Neuron (in vitro differentiated cells): ENCODE data around the gene ETV6.

Source experiments
- H2AFZ ChIP-seq: one replicate; pipeline ENCODE4 v1.6.1; 2013; ENCODE audit warnings: low read depth, mild to moderate bottlenecking, inconsistent platforms, low read length, moderate library complexity
- H3K27me3 ChIP-seq: one replicate; pipeline ENCODE4 v1.6.1; 2013; ENCODE audit warnings: low read length; ENCODE audit not compliant: insufficient read depth
- H3K36me3 ChIP-seq: one replicate; pipeline ENCODE4 v1.6.1; 2013; ENCODE audit warnings: low read length; ENCODE audit not compliant: insufficient read depth
- H3K4me1 ChIP-seq: one replicate; pipeline ENCODE4 v1.6.1; 2013; ENCODE audit warnings: low read length; ENCODE audit not compliant: insufficient read depth
- H3K4me3 ChIP-seq: 2 replicates; pipeline ENCODE4 v1.5.1; 2013; ENCODE audit warnings: mild to moderate bottlenecking, low read length, moderate library complexity
- H3K9me3 ChIP-seq: one replicate; pipeline ENCODE4 v1.6.1; 2013; ENCODE audit warnings: low read length

Gene ETV6

GRCh38 chr12:11663130-11663529 lies 13.7 kb downstream of the ETV6 start:
- Histone ChIP-seq H3K4me1 (peaks cover 3% of the 10 kb centered on the region), H2AFZ (no peak overlapping the region), H3K9me3 (peaks cover 2% of the 10 kb centered on the region), H3K4me3 (no peak overlapping the region), H3K27me3 (no peaks in the 10 kb centered on the region), H3K36me3 (no peaks in the 10 kb centered on the region)

DNA sequence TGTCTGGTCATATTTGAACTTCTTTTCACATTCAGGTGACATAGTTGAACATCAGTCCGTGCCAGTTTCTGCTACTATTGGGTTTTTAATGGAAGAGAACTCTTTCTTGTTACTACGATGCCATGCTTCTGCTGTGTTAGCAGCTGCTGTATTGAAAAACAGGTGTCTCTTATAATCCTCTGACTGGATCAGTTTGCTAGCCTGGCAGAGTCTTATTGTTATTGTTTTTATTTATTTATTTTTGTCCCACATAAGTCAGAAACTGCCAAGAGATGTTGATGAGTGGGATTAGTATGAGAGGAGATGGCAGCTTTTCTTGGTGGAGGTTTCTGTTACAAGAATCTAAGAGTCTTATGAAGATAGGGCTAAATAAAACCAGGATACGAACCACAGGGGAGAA lies 14.6 kb downstream of the ETV6 start:
- H3K36me3 ChIP-seq = no peaks in the 10 kb centered on the region
- no peak overlapping the region for H3K4me3 ChIP-seq
- H3K9me3 ChIP-seq = peaks cover 2% of the 10 kb centered on the region
- no peaks in the 10 kb centered on the region for H3K27me3 ChIP-seq
- H2AFZ ChIP-seq = no peak overlapping the region
- H3K4me1 ChIP-seq = no peaks in the 10 kb centered on the region

- H3K4me3 ChIP-seq = no peak overlapping the region
- no peaks in the 10 kb centered on the region for H3K27me3 ChIP-seq
- H3K4me1 ChIP-seq = no peaks in the 10 kb centered on the region
- peaks cover 2% of the 10 kb centered on the region for H3K9me3 ChIP-seq
- no peak overlapping the region for H2AFZ ChIP-seq
- no peaks in the 10 kb centered on the region for H3K36me3 ChIP-seq
Observed at GRCh38 chr12:11666131-11667050, 16.9 kb downstream of the ETV6 start.

GRCh38 chr12:11667171-11667570 lies 17.7 kb downstream of the ETV6 start:
- Histone ChIP-seq H3K27me3 (no peaks in the 10 kb centered on the region), H2AFZ (no peak overlapping the region), H3K4me3 (no peak overlapping the region), H3K36me3 (no peaks in the 10 kb centered on the region), H3K4me1 (no peaks in the 10 kb centered on the region), H3K9me3 (peaks cover 2% of the 10 kb centered on the region)

DNA sequence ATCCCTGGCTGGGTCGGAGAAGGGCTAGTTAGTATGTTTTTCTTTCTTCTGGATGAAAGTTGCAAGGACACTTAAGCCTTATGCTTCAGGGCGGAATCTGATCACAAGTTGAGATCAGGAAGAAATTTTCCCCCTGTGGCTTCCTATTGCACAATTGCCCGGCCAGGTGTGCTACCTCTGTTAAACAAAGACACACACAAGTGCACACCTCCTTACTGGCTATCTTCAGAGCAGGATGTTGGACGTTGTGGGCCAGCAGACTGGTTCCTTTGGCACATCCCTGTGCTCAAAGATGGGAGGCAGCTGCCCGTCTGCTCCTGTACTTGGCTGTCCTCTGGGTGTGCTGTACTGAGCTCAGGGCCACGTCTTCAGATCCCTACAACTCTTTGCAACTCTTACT lies 19.1 kb downstream of the ETV6 start:
- Histone ChIP-seq H3K4me1 (no peaks in the 10 kb centered on the region), H3K4me3 (no peak overlapping the region), H3K36me3 (no peaks in the 10 kb centered on the region), H2AFZ (no peak overlapping the region), H3K9me3 (peaks cover 2% of the 10 kb centered on the region), H3K27me3 (no peaks in the 10 kb centered on the region)

DNA sequence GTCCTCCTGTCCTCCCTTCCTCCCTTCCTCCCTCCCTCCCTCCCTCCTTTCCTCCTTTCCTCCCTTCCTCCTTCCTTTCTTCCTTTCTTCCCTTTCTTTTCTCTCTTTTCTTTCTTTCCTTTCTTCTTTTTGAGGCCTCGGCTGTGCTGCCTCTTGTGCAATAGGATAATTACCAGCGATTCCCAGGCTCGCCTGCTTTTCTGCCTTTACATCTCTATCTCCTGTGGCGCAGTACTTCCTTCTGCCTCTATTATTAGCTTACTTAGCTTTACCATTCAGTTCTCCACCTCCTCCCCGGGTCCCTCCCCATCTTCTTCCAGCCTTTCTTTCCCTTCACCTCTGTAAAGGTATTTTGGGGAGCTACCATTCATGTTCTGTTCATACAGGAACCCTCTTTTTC lies 19.9 kb downstream of the ETV6 start:
- H3K4me1 ChIP-seq = peaks cover 4% of the 10 kb centered on the region
- no peaks in the 10 kb centered on the region for H3K36me3 ChIP-seq
- no peaks in the 10 kb centered on the region for H3K27me3 ChIP-seq
- H2AFZ ChIP-seq = no peak overlapping the region
- no peak overlapping the region for H3K4me3 ChIP-seq
- H3K9me3 ChIP-seq = peaks cover 2% of the 10 kb centered on the region

DNA sequence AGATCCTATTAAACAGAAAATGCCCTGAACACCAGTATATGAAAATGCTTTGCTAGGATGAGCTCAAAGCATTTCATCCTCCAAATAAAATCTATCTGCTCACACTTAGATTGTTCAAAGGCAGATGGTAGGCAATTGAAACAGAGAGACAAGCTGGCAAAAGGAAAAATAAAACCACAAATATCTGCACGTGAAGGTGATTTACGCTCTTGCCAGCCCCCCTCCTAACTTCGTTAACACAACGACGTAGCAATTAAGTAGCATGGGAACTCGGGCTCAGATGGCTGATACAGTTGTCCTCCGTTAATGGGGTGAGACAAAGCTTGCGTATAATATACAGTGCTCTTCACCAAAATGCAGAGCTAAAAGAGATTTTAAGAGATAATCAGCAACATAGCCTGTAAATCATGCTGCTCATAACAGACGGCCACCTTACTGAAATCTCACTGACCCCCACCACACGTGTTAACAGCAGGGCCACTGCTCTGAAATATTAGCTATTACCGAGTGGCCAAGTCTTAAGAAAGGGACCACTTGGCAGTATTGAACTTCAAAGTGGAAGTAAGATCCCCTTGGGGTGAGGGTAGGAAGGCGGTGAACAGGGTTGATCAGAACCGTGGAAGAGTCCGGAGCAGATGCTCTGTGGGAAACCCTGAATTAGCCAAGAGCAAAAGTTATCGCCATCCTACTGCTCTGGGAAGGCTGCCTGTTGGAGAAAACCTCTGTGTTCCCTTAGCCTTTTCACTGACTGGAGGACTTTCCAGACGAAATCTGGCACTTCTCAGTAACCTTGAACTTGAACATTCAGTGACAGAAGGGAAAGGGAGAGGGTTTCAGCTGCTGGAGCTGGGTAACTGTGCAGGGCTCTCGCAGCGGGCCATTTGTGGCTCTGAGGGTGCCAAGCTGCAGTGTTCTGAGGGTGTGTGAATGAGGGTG lies 23.1 kb downstream of the ETV6 start:
- Histone ChIP-seq H2AFZ (no peak overlapping the region), H3K4me1 (peaks cover 4% of the 10 kb centered on the region), H3K4me3 (no peak overlapping the region)

GRCh38 chr12:11673666-11674461 lies 24.4 kb downstream of the ETV6 start:
- H3K9me3 ChIP-seq = peaks cover 2% of the 10 kb centered on the region
- H3K4me1 ChIP-seq = peaks cover 4% of the 10 kb centered on the region
- H3K27me3 ChIP-seq = no peaks in the 10 kb centered on the region
- H2AFZ ChIP-seq = no peak overlapping the region
- no peaks in the 10 kb centered on the region for H3K36me3 ChIP-seq
- H3K4me3 ChIP-seq = no peak overlapping the region

More for the DNA sequence above, 23.1 kb downstream of the ETV6 start:
- no peaks in the 10 kb centered on the region for H3K27me3 ChIP-seq
- no peaks in the 10 kb centered on the region for H3K36me3 ChIP-seq
- no peaks in the 10 kb centered on the region for H3K9me3 ChIP-seq

GRCh38 chr12:11674894-11675390 lies 25.5 kb downstream of the ETV6 start:
- H3K36me3 ChIP-seq = no peaks in the 10 kb centered on the region
- no peak overlapping the region for H2AFZ ChIP-seq
- no peaks in the 10 kb centered on the region for H3K27me3 ChIP-seq
- peaks cover 2% of the 10 kb centered on the region for H3K9me3 ChIP-seq
- H3K4me1 ChIP-seq = peaks cover 4% of the 10 kb centered on the region
- H3K4me3 ChIP-seq = no peak overlapping the region

DNA sequence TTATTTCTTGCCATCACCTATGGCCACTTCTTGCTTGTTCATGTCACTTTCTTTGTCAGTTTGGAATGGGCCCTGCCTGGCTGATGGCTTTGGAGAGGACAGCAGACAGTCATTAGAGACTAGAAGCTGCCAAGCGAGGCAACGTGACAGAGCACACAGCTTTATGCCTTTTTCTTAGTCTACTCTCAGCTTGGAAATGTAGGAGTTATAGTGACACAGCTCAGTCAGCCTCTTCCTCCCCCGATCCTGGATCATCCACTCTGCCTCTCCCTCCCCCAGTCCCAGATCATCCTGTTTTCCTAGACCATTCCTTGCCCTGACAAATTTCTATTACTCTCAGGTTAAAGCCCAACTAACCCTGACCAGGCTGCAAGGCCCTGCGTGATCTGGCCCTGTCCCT lies 26.6 kb downstream of the ETV6 start:
- H3K27me3 ChIP-seq = no peaks in the 10 kb centered on the region

DNA sequence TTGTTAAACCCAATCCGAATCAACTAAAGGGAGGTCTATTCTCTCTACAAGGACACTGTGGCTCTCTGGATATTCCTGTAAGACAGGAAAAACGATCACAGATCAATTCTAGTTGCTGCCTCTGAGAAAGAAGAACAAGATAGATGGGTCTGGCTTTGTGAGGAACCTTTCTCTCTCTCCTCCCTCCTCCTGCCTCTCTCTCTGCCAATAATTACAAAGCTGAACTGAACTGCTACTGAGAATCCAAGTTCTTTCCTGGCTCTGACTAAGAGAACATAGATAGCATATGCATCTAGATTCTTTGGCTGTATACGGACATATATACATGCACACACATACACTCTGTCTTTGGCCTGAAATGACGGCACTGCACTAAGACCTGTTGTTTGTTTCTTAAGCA lies 27.6 kb downstream of the ETV6 start:
- H2AFZ ChIP-seq = no peak overlapping the region
- no peak overlapping the region for H3K4me3 ChIP-seq
- no peaks in the 10 kb centered on the region for H3K27me3 ChIP-seq
- H3K9me3 ChIP-seq = peaks cover 2% of the 10 kb centered on the region
- peaks cover 4% of the 10 kb centered on the region for H3K4me1 ChIP-seq
- peaks cover 2% of the 10 kb centered on the region for H3K36me3 ChIP-seq

More for the DNA sequence above, 26.6 kb downstream of the ETV6 start:
- Histone ChIP-seq H2AFZ (no peak overlapping the region), H3K4me1 (peaks cover 4% of the 10 kb centered on the region), H3K4me3 (no peak overlapping the region), H3K36me3 (peaks cover 2% of the 10 kb centered on the region), H3K9me3 (peaks cover 2% of the 10 kb centered on the region)

- no peak overlapping the region for H2AFZ ChIP-seq
- peaks cover 4% of the 10 kb centered on the region for H3K4me1 ChIP-seq
- H3K36me3 ChIP-seq = peaks cover 2% of the 10 kb centered on the region
- peaks cover 2% of the 10 kb centered on the region for H3K9me3 ChIP-seq
- no peak overlapping the region for H3K4me3 ChIP-seq
- H3K27me3 ChIP-seq = no peaks in the 10 kb centered on the region
Observed at GRCh38 chr12:11677752-11678151, 28.3 kb downstream of the ETV6 start.
